Psoas muscle (tissue), 8 donors: Measurements from ENCODE around the gene PDE8A. TPM values are rescaled to one million over a fixed set of nuclear protein-coding genes. Genes with fewer than 3 reads are reported as not detected.
"Not testable (repeated sequence)": the region's sequence is repeated elsewhere in the genome, so short reads cannot be mapped to it uniquely, and the experiment has no call there.

ENCODE experiments used
- ATAC-seq, 4 donors: fragments of 200-7000 bp; cut with Tn5 transposase; one replicate each; pipeline ENCODE4 v1.9.1; 2020; ENCODE audit warnings: moderate library complexity in 3 of 4, mild to moderate bottlenecking in 2 of 4
- DNase-seq, 2 donors: peaks; one replicate each; pipeline ENCODE4 v3.0.0-alpha.2; 2020
- H3K27ac ChIP-seq: fragments of 200-600 bp; one replicate; pipeline ENCODE4 v1.8.0; 2022
- H3K27me3 ChIP-seq, 3 donors: fragments of 200-600 bp in 1 of 3; one replicate each; pipeline versions ENCODE4 v1.6.1 to v1.8.0; 2013 to 2022; ENCODE audit warnings: low read length in 2 of 3, mild to moderate bottlenecking in 2 of 3, moderate library complexity in 1 of 3; ENCODE audit not compliant: insufficient read depth in 3 of 3
- H3K36me3 ChIP-seq, 2 donors: fragments of 200-600 bp in 1 of 2; one replicate each; pipeline versions ENCODE4 v1.6.1 to v1.8.0; 2013 to 2022; ENCODE audit warnings: low read depth in 1 of 2, mild to moderate bottlenecking in 1 of 2, moderate library complexity in 1 of 2; ENCODE audit not compliant: insufficient read depth in 1 of 2
- H3K4me1 ChIP-seq: fragments of 200-600 bp; one replicate; pipeline ENCODE4 v1.8.0; 2022
- H3K4me3 ChIP-seq: fragments of 200-600 bp; one replicate; pipeline ENCODE4 v1.8.0; 2022; ENCODE audit warnings: mild to moderate bottlenecking
- H3K9me3 ChIP-seq: fragments of 200-600 bp; one replicate; pipeline ENCODE4 v1.8.0; 2022
- CTCF ChIP-seq: fragments of 200-600 bp; IDR thresholded peaks from one replicate; pipeline ENCODE4 v1.8.0; 2022; ENCODE audit warnings: antibody characterized with exemption
- WGBS, 3 donors: extraction: QIAGEN DNeasy Blood & Tissue Kit; methylation state at CpG; one replicate each; pipeline versions ENCODE4 v1.1.6 to v1.1.7; 2013; 5-methylcytosine and 5-hydroxymethylcytosine counted together
- intact Hi-C, 2 donors: fragments of 100-400 bp; cut with DNase I; formaldehyde crosslinking; loops; one replicate each; pipeline versions ENCODE4 v1.11.0 to v1.14.2; 2022
- polyA plus RNA-seq, 3 donors: library from polyadenylated mRNA; stranded (reverse); fragments of 200-250 nt; gene quantifications; one replicate each; pipeline ENCODE4 v1.2.3, GENCODE V29; 2013
- total RNA-seq, 4 donors: library from RNA; stranded (reverse); fragmentation: NEBNext Ultra II Directional in 2 of 4; extraction: Animal tissue kit (Norgen Biotek cat#: 25700) in 2 of 4; gene quantifications; one replicate each; pipeline versions ENCODE4 v1.2.1 to v1.2.4, GENCODE V29; 2021 to 2023
- donor health status: healthy with polysubstance abuse.
- donor health status: DM: no; HTN: no; CAD: no; lungs with moderate emphysema.
- donor health status: Bipolar disorder and iron deficiency.
- donor health status: healthy.
- donor health status: DM: yes; HTN: yes; CAD: no.
- donor health status: DM: no; HTN: no; CAD: no.
- donor health status: DM: no; HTN: no; CAD: no.
- donor health status: DM: yes; HTN: yes; CAD: no.

PDE8A gene
- total and polyA plus RNA-seq, 7 donors, result 6.5 to 12.1 (median 10.5) TPM

GRCh38 chr15:85010071-85010385, 28.4 kb downstream of the PDE8A start:
- H3K4me3 ChIP-seq, result no peak overlapping the region
- H3K4me1 ChIP-seq, result peaks cover 60% of the 10 kb centered on the region
- no peak for DNase-seq
- H3K36me3 ChIP-seq, result no peaks in the 10 kb centered on the region
- H3K27ac ChIP-seq, result peak overlapping the region; percentile 69
- no peaks in the 10 kb centered on the region for H3K27me3 ChIP-seq
- TF ChIP-seq CTCF, result no peak
- ATAC-seq, result peak; percentile 10 to 48 (median 36)
- intact Hi-C loops, result no loop called here
- H3K9me3 ChIP-seq, result no peaks in the 10 kb centered on the region

GRCh38 chr15:85010386-85011159, 28.9 kb downstream of the PDE8A start:
- no peaks in the 10 kb centered on the region for H3K27me3 ChIP-seq
- no peaks in the 10 kb centered on the region for H3K36me3 ChIP-seq
- H3K4me1 ChIP-seq, result peaks cover 56% of the 10 kb centered on the region
- ATAC-seq (peak; percentile 55 to 79 (median 74)), DNase-seq (no peak)
- peak; percentile 53 for TF ChIP-seq CTCF
- peak overlapping the region; percentile 69 for H3K27ac ChIP-seq
- no peaks in the 10 kb centered on the region for H3K9me3 ChIP-seq
- WGBS, 3 donors, result 0 to 11% (median 4%) methylated on average over 3 of the region's 3 CpGs
- intact Hi-C loops, result no loop called here
- H3K4me3 ChIP-seq, result no peak overlapping the region

GRCh38 chr15:85011160-85011571, 29.5 kb downstream of the PDE8A start:
- no peak overlapping the region for H3K4me3 ChIP-seq
- peak overlapping the region; percentile 65 for H3K27ac ChIP-seq
- DNase-seq (no peak), ATAC-seq (peak in 2 of 4 donors; percentile 9 to 18)
- 27 to 77% (median 28%) methylated on average over 3 of the region's 3 CpGs for WGBS, 3 donors
- no peaks in the 10 kb centered on the region for H3K36me3 ChIP-seq
- no peaks in the 10 kb centered on the region for H3K9me3 ChIP-seq
- H3K4me1 ChIP-seq, result peaks cover 50% of the 10 kb centered on the region
- TF ChIP-seq CTCF, result no peak
- no peaks in the 10 kb centered on the region for H3K27me3 ChIP-seq
- intact Hi-C loops, result no loop called here

- Histone ChIP-seq H3K27ac (peak overlapping the region; percentile 65), H3K4me1 (peaks cover 48% of the 10 kb centered on the region)
- H3K4me3 ChIP-seq, DNase-seq, H3K9me3 ChIP-seq, H3K36me3 ChIP-seq, ATAC-seq, H3K27me3 ChIP-seq, intact Hi-C loops: not testable (repeated sequence)
- 88 to 100% (median 94%) methylated on average over 1 of the region's 2 CpGs for whole genome bisulfite sequencing, 3 donors
Observed at GRCh38 chr15:85011724-85012123, 30.1 kb downstream of the PDE8A start.

GRCh38 chr15:85013785-85014184, 32.1 kb downstream of the PDE8A start:
- TF ChIP-seq CTCF, result no peak
- no peak for DNase-seq
- Histone ChIP-seq H3K27ac (no peak overlapping the region), H3K4me1 (peaks cover 31% of the 10 kb centered on the region), H3K36me3 (no peaks in the 10 kb centered on the region), H3K27me3 (no peaks in the 10 kb centered on the region), H3K9me3 (no peaks in the 10 kb centered on the region), H3K4me3 (no peak overlapping the region)
- intact Hi-C loops, result no loop called here
- ATAC-seq, result no peak
- 91 to 92% (median 92%) methylated on average over 4 of the region's 4 CpGs for WGBS, 3 donors
